GM21723 (cell line): Measurements from ENCODE around the gene KIRREL3.

Source experiments
- ATAC-seq: cut with Tn5 transposase; IDR thresholded peaks from one replicate; pipeline ENCODE4 v1.9.1; 2021; ENCODE audit warnings: mild to moderate bottlenecking, moderate library complexity; ENCODE audit not compliant: unreplicated experiment

KIRREL3 gene

GRCh38 chr11:126479178-126479930 lies 521.2 kb downstream of the KIRREL3 start:
- no peak for ATAC-seq

GRCh38 chr11:126478466-126478865 lies 522.1 kb downstream of the KIRREL3 start:
- no peak for ATAC-seq

GRCh38 chr11:126477535-126478305 lies 522.9 kb downstream of the KIRREL3 start:
- no peak for ATAC-seq

GRCh38 chr11:126476977-126477376 lies 523.6 kb downstream of the KIRREL3 start:
- no peak for ATAC-seq

GRCh38 chr11:126476266-126476924 lies 524.2 kb downstream of the KIRREL3 start:
- no peak for ATAC-seq

- ATAC-seq, result no peak
Observed at GRCh38 chr11:126475014-126475991, 525.3 kb downstream of the KIRREL3 start.

GRCh38 chr11:126474220-126474619 lies 526.4 kb downstream of the KIRREL3 start:
- ATAC-seq, result no peak

GRCh38 chr11:126473269-126473668 lies 527.3 kb downstream of the KIRREL3 start:
- ATAC-seq, result no peak

- no peak for ATAC-seq
Observed at GRCh38 chr11:126469311-126469710, 531.3 kb downstream of the KIRREL3 start.

- no peak for ATAC-seq
Observed at GRCh38 chr11:126468102-126468521, 532.5 kb downstream of the KIRREL3 start.

GRCh38 chr11:126467471-126467870 lies 533.1 kb downstream of the KIRREL3 start:
- no peak for ATAC-seq

GRCh38 chr11:126467046-126467370 lies 533.6 kb downstream of the KIRREL3 start:
- no peak for ATAC-seq

- no peak for ATAC-seq
Observed at GRCh38 chr11:126466236-126467045, 534.1 kb downstream of the KIRREL3 start.

GRCh38 chr11:126465573-126466188 lies 534.9 kb downstream of the KIRREL3 start:
- peak; percentile 82 for ATAC-seq

- ATAC-seq, result peak; percentile 4
Observed at GRCh38 chr11:126464796-126465195, 535.8 kb downstream of the KIRREL3 start.

GRCh38 chr11:126462422-126462821 lies 538.1 kb downstream of the KIRREL3 start:
- no peak for ATAC-seq

GRCh38 chr11:126461996-126462395 lies 538.6 kb downstream of the KIRREL3 start:
- no peak for ATAC-seq

- no peak for ATAC-seq
Observed at GRCh38 chr11:126461096-126461440, 539.5 kb downstream of the KIRREL3 start.

- ATAC-seq, result no peak
Observed at GRCh38 chr11:126460417-126461095, 540.0 kb downstream of the KIRREL3 start.
